Forelimb muscle (tissue), 1 donor: ENCODE results near the gene OS9. TPM values are rescaled to one million over a fixed set of nuclear protein-coding genes. Genes with fewer than 3 reads are reported as not detected.

Experiments used
- DNase-seq: peaks from one replicate; pipeline ENCODE4 v3.0.0-alpha.2; 2013; ENCODE audit warnings: low read depth
- polyA plus RNA-seq: library from polyadenylated mRNA; unstranded; fragments of 120-200 nt; gene quantifications from one replicate; pipeline ENCODE4 v1.2.1, GENCODE V29; 2013; ENCODE audit not compliant: insufficient read length

Gene OS9
- polyA plus RNA-seq, 1 donor, result 107 TPM

GRCh38 chr12:57765698-57766463 is 71.9 kb downstream of the OS9 start:
- no peak for DNase-seq

DNA sequence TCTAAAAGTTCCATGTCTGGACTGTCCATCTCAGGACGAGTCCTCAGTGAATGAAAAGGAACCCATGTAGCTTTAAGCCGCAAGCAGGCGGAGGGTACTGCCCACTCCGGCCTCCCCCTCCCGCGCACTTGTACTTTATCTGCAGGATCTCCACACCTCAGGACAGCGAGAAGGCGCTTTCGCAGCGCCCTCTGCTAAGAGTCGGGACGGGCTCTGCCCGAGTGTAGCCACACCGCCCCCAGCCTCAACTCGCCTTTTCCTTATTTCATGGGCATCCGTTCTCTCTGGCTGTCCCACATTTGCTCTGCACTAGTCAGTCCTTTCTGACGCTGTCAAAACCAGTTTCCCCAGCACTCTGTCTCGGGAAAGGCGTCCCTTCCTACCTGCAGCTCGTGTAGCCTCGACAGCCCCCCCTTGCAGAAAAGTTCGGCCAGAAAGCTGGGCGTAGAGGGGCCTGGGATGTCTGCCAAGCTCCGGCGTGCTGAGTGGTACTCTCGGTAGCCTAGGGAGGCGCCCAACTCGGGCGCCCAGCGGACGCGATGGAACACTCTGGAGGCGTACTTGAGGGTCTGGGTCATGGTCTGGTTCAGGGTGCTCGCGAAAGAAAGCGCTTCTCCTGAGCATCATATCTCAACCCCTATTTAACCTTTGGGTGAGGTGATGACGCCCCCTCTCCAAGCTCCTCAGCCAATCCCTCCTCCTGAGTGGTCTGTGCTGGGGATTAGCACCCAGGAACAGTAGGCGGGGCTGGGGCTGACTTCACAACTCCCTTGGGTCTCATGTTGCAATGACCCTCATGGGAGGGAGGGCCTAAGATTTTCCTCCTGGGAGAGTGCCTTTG is 72.8 kb downstream of the OS9 start, which contains the start of gene CYP27B1:
Gene CYP27B1, minus strand, starts transcription at position 615 of the 841 bp plus-strand sequence. Its CDS starts 37 bp downstream, at position 578.
- no peak for DNase-seq

DNA sequence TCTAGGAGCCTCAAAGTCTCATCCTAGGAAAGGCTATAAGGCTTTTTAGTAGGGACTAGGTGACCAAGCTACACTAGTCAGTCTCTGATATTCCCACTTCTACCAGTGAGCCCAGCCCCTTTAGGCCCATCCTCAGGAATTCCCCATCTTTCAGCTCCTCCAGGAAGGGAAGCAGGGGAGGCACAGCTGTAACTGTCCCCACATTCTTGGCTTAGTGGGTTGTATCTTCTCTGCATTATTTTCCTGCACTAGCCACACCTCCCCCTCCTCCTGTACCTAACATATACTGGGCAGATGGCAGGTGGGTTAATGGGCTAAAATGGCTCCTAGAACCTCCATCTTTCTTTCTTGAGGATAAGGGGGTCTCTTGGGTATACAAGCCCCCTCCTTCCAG is 73.4 kb downstream of the OS9 start:
- DNase-seq, result no peak

GRCh38 chr12:57767876-57768275 is 73.9 kb downstream of the OS9 start:
- no peak for DNase-seq

DNA sequence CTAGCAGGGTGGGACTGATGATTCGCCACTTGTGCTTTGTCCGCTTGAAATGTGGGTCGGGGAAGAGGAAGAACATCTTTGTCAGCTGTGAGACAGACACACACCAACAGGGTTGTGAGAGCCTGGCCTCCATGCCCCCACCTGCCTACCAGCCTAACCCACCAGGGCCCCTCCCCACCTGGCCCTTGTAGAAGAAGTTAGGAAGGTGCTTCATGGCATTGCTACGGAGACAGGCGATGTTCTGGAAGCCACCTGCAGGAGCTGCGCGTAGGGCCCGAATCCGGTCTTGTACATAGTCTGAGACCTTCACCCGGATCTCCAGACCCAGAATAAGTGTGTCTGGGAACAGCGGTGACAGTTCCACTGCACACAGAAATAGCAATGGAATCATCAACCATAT is 75.7 kb downstream of the OS9 start:
- DNase-seq, result no peak

DNA sequence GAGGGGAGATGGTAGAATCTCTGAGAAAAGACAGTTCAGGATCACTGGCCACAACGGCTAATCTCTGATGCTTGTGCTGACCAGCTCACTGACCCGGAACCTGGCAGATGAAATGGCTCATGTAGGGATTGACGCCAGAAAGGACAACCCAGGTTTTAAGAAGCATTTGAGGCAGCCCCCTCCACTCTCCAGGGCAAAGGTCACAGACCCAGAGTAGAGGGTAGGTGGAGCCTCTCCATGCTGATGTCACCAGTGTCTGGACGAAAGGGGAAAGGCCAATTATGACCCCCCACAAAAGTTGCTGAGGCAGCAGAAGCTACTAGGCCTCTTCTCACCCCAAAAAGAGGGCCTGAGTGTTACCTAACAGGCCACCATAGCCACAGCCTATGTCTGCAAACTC is 76.8 kb downstream of the OS9 start:
- no peak for DNase-seq

Other genes starting within 250 kb of the OS9 start
- 3.8 TPM for gene INHBE, start 238.8 kb upstream of the OS9 start, polyA plus RNA-seq
- gene GLI1, start 234.3 kb upstream of the OS9 start, polyA plus RNA-seq, result 11.2 TPM
- gene ARHGAP9, start 214.3 kb upstream of the OS9 start, polyA plus RNA-seq, result 4.2 TPM
- gene MARS1, start 206.1 kb upstream of the OS9 start, polyA plus RNA-seq, result 83.8 TPM
- 12.6 TPM for gene DDIT3, start 173.6 kb upstream of the OS9 start, polyA plus RNA-seq
- 43.1 TPM for gene MBD6, start 171.3 kb upstream of the OS9 start, polyA plus RNA-seq
- 148 TPM for gene DCTN2, start 146.9 kb upstream of the OS9 start, polyA plus RNA-seq
- gene KIF5A, start 144.1 kb upstream of the OS9 start, polyA plus RNA-seq, result 0.03 TPM
- 10.6 TPM for gene PIP4K2C, start 102.9 kb upstream of the OS9 start, polyA plus RNA-seq
- gene DTX3, start 89.3 kb upstream of the OS9 start, polyA plus RNA-seq, result 22.4 TPM
- gene ARHGEF25, start 82.7 kb upstream of the OS9 start, polyA plus RNA-seq, result 25.4 TPM
- gene B4GALNT1, start 60.9 kb upstream of the OS9 start, polyA plus RNA-seq, result 2.1 TPM
- 8.2 TPM for gene AGAP2, start 44.6 kb downstream of the OS9 start, polyA plus RNA-seq
- gene TSPAN31, start 50.9 kb downstream of the OS9 start, polyA plus RNA-seq, result 40.9 TPM
- gene CDK4, start 58.2 kb downstream of the OS9 start, polyA plus RNA-seq, result 134 TPM
- gene MARCHF9, start 61.0 kb downstream of the OS9 start, polyA plus RNA-seq, result 8.3 TPM
- 0.86 TPM for gene CYP27B1, start 72.9 kb downstream of the OS9 start, polyA plus RNA-seq
- 24.4 TPM for gene METTL1, start 78.0 kb downstream of the OS9 start, polyA plus RNA-seq
- 6.9 TPM for gene EEF1AKMT3, start 78.5 kb downstream of the OS9 start, polyA plus RNA-seq
- gene TSFM, start 88.7 kb downstream of the OS9 start, polyA plus RNA-seq, result 30.0 TPM
- 24.6 TPM for gene AVIL, start 124.6 kb downstream of the OS9 start, polyA plus RNA-seq
- 195 TPM for gene CTDSP2, start 152.6 kb downstream of the OS9 start, polyA plus RNA-seq
- 5.3 TPM for gene ATP23, start 247.4 kb downstream of the OS9 start, polyA plus RNA-seq